Hepatocyte (in vitro differentiated cells): ENCODE data around the gene APRT. TPM values are rescaled to one million over a fixed set of nuclear protein-coding genes. Genes with fewer than 3 reads are reported as not detected.

ENCODE experiments used
- DNase-seq: peaks from one replicate; pipeline ENCODE4 v3.0.0-alpha.2; 2016; ENCODE audit warnings: low spot score
- H2AFZ ChIP-seq: fragments of 200-600 bp; sonication (generic); 2 replicates; pipeline ENCODE4 v1.6.0; 2016; ENCODE audit warnings: antibody characterized with exemption, mild to moderate bottlenecking
- H3K27ac ChIP-seq: fragments of 200-600 bp; sonication (generic); 2 replicates; pipeline ENCODE4 v1.5.1; 2016; ENCODE audit warnings: mild to moderate bottlenecking
- H3K27me3 ChIP-seq: fragments of 200-600 bp; sonication (generic); 2 replicates; pipeline ENCODE4 v1.6.1; 2016
- H3K36me3 ChIP-seq: fragments of 200-600 bp; sonication (generic); replicated peaks from 2 replicates; pipeline ENCODE4 v1.5.1; 2016; ENCODE audit warnings: low read depth; ENCODE audit not compliant: insufficient read depth
- H3K4me1 ChIP-seq: fragments of 200-600 bp; sonication (generic); 2 replicates; pipeline ENCODE4 v1.5.1; 2016; ENCODE audit warnings: mild to moderate bottlenecking, moderate library complexity; ENCODE audit not compliant: insufficient read depth
- H3K4me2 ChIP-seq: fragments of 200-600 bp; sonication (generic); 2 replicates; pipeline ENCODE4 v1.6.0; 2016
- H3K4me3 ChIP-seq: fragments of 200-600 bp; sonication (generic); 2 replicates; pipeline ENCODE4 v1.5.1; 2016; ENCODE audit warnings: mild to moderate bottlenecking
- H3K79me2 ChIP-seq: fragments of 200-600 bp; sonication (generic); 2 replicates; pipeline ENCODE4 v1.6.0; 2017; ENCODE audit warnings: mild to moderate bottlenecking
- H3K9me2 ChIP-seq: fragments of 200-600 bp; sonication (generic); replicated peaks from 2 replicates; pipeline ENCODE4 v1.6.0; 2017; ENCODE audit warnings: mild to moderate bottlenecking; ENCODE audit not compliant: insufficient read depth
- H3K9me3 ChIP-seq: fragments of 200-600 bp; sonication (generic); 2 replicates; pipeline ENCODE4 v1.5.1; 2016; ENCODE audit warnings: low read depth, mild to moderate bottlenecking
- H4K20me1 ChIP-seq: fragments of 200-600 bp; sonication (generic); 2 replicates; pipeline ENCODE4 v1.6.0; 2016; ENCODE audit warnings: mild to moderate bottlenecking; ENCODE audit not compliant: insufficient read depth, poor library complexity, severe bottlenecking
- EZH2 ChIP-seq: fragments of 200-600 bp; sonication (generic); IDR thresholded peaks from 2 replicates; pipeline ENCODE4 v1.6.1; 2016; ENCODE audit warnings: antibody characterized with exemption, mild to moderate bottlenecking, borderline replicate concordance
- EZH2phosphoT487 ChIP-seq: fragments of 200-600 bp; sonication (generic); IDR thresholded peaks from one replicate; pipeline ENCODE4 v1.6.1; 2018; ENCODE audit warnings: antibody characterized with exemption, mild to moderate bottlenecking, low read depth, moderate library complexity; ENCODE audit not compliant: unreplicated experiment, severe bottlenecking
- WGBS: methylation state at CpG from one replicate; pipeline ENCODE4 v1.1.6; 2016; ENCODE audit warnings: low lambda C conversion rate; ENCODE audit errors: missing lambda C conversion rate; 5-methylcytosine and 5-hydroxymethylcytosine counted together
- polyA plus RNA-seq: library from polyadenylated mRNA; unstranded; fragments of >200 nt; fragmentation: Nextera tagmentation; extraction: Ambion mirVana; gene quantifications from 2 replicates; pipeline ENCODE4 v1.2.1, GENCODE V29; 2016
- total RNA-seq: library from RNA; depleted of rRNA; stranded (reverse); fragments of >200 nt; gene quantifications from 2 replicates; pipeline ENCODE4 v1.2.3, GENCODE V29; 2014
- TF ChIP-seq, protein P1 (sequence below): fragments of 200-600 bp; sonication (generic); IDR thresholded peaks from 2 replicates; pipeline ENCODE4 v1.5.1; 2016; ENCODE audit warnings: antibody characterized with exemption, mild to moderate bottlenecking; ENCODE audit not compliant: poor library complexity

The APRT gene
- total and polyA plus RNA-seq, 2 experiments from 2014 or later: 101 to 237 TPM

GRCh38 chr16:88855736-88856121, 44.0 kb upstream of the APRT start:
- WGBS: 84% methylated on average over 13 of the region's 13 CpGs
- Histone ChIP-seq H3K27ac (no peak overlapping the region), H4K20me1 (peaks cover 3% of the 10 kb centered on the region), H3K9me2 (no peaks in the 10 kb centered on the region), H3K27me3 (no peaks in the 10 kb centered on the region), H3K36me3 (no peaks in the 10 kb centered on the region), H3K4me3 (no peak overlapping the region), H2AFZ (no peak overlapping the region), H3K9me3 (no peaks in the 10 kb centered on the region), H3K79me2 (peaks cover 27% of the 10 kb centered on the region), H3K4me1 (peaks cover 11% of the 10 kb centered on the region), H3K4me2 (peak overlapping the region; percentile 98)
- DNase-seq: no peak
- TF ChIP-seq EZH2 (no peak), EZH2phosphoT487 (no peak)
- TF ChIP-seq, protein P1, sequence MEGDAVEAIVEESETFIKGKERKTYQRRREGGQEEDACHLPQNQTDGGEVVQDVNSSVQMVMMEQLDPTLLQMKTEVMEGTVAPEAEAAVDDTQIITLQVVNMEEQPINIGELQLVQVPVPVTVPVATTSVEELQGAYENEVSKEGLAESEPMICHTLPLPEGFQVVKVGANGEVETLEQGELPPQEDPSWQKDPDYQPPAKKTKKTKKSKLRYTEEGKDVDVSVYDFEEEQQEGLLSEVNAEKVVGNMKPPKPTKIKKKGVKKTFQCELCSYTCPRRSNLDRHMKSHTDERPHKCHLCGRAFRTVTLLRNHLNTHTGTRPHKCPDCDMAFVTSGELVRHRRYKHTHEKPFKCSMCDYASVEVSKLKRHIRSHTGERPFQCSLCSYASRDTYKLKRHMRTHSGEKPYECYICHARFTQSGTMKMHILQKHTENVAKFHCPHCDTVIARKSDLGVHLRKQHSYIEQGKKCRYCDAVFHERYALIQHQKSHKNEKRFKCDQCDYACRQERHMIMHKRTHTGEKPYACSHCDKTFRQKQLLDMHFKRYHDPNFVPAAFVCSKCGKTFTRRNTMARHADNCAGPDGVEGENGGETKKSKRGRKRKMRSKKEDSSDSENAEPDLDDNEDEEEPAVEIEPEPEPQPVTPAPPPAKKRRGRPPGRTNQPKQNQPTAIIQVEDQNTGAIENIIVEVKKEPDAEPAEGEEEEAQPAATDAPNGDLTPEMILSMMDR: no peak

DNA sequence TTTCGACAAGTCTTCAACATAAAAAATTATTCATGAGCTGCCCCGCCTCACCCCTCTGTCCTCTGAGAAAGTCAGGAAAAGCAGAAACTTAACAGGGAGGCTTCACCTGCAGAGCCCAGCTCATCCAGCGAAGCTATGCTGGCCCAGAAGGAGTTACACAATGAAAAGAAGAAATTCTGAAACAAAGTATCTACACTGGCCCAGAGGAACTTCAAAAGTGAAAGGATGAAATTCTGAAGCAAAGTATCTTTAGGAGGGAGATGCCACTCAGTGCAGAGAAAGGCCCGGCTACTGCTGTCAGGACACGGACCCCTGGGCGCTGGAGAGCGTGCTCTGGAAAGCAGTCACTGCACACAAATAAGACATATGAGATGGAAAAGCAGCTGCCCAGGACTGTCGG, 43.4 kb upstream of the APRT start:
- 95% methylated on average over 8 of the region's 8 CpGs for WGBS
- TF ChIP-seq, protein P1: no peak
- TF ChIP-seq EZH2phosphoT487 (no peak), EZH2 (no peak)
- H3K27ac ChIP-seq: no peak overlapping the region

GRCh38 chr16:88854306-88855111, 42.8 kb upstream of the APRT start:
- Histone ChIP-seq H3K36me3 (no peaks in the 10 kb centered on the region), H3K79me2 (peaks cover 27% of the 10 kb centered on the region), H3K4me3 (no peak overlapping the region), H3K27ac (no peak overlapping the region), H3K9me2 (no peaks in the 10 kb centered on the region), H4K20me1 (peaks cover 3% of the 10 kb centered on the region), H3K9me3 (no peaks in the 10 kb centered on the region), H2AFZ (no peak overlapping the region), H3K27me3 (no peaks in the 10 kb centered on the region), H3K4me2 (no peak overlapping the region), H3K4me1 (peaks cover 11% of the 10 kb centered on the region)
- no peak for DNase-seq
- 87% methylated on average over 18 of the region's 20 CpGs for WGBS
- TF ChIP-seq EZH2phosphoT487 (no peak), EZH2 (no peak)
- TF ChIP-seq, protein P1: no peak

More for the DNA sequence above, 43.4 kb upstream of the APRT start:
- Histone ChIP-seq H3K9me3 (no peaks in the 10 kb centered on the region), H4K20me1 (peaks cover 3% of the 10 kb centered on the region), H3K27me3 (no peaks in the 10 kb centered on the region), H3K4me3 (no peak overlapping the region), H3K79me2 (peaks cover 27% of the 10 kb centered on the region), H3K4me2 (peak overlapping the region; percentile 98), H3K36me3 (no peaks in the 10 kb centered on the region), H3K9me2 (no peaks in the 10 kb centered on the region), H3K4me1 (peaks cover 11% of the 10 kb centered on the region), H2AFZ (no peak overlapping the region)
- DNase-seq: no peak
